MM.1S (cell line): Measurements from ENCODE around the gene MYO9B.

ENCODE experiments used
- DNase-seq: peaks from one replicate; pipeline ENCODE4 v3.0.0-alpha.2; 2015
- H2AFZ ChIP-seq: fragments of 300-600 bp; sonication (generic); 2 replicates; pipeline ENCODE4 v1.6.0; 2016; ENCODE audit warnings: antibody characterized with exemption, low read length
- H3F3A ChIP-seq: fragments of 300-600 bp; sonication (generic); 2 replicates; pipeline ENCODE4 v1.6.1; 2016; ENCODE audit warnings: mild to moderate bottlenecking, antibody characterized with exemption, low read length, moderate library complexity, mixed read lengths; ENCODE audit not compliant: insufficient read depth
- H3K27ac ChIP-seq: fragments of 300-600 bp; sonication (generic); 2 replicates; pipeline ENCODE4 v1.5.1; 2016; ENCODE audit warnings: mild to moderate bottlenecking, low read length
- H3K27me3 ChIP-seq: fragments of 300-600 bp; sonication (generic); replicated peaks from 2 replicates; pipeline ENCODE4 v1.6.0; 2016; ENCODE audit warnings: low read length; ENCODE audit not compliant: insufficient read depth
- H3K36me3 ChIP-seq: fragments of 300-600 bp; sonication (generic); replicated peaks from 2 replicates; pipeline ENCODE4 v1.6.1; 2016; ENCODE audit warnings: mild to moderate bottlenecking, low read length, mixed read lengths; ENCODE audit not compliant: insufficient read depth
- H3K4me1 ChIP-seq: fragments of 300-600 bp; sonication (generic); 2 replicates; pipeline ENCODE4 v1.6.1; 2016; ENCODE audit warnings: low read length, mixed read lengths
- H3K4me2 ChIP-seq: fragments of 300-600 bp; sonication (generic); 2 replicates; pipeline ENCODE4 v1.6.0; 2016; ENCODE audit warnings: low read depth, low read length
- H3K4me3 ChIP-seq: fragments of 300-600 bp; sonication (generic); 2 replicates; pipeline ENCODE4 v1.5.1; 2016; ENCODE audit warnings: low read length, mixed read lengths
- H3K79me2 ChIP-seq: fragments of 300-600 bp; sonication (generic); 2 replicates; pipeline ENCODE4 v1.6.1; 2016; ENCODE audit warnings: mixed run types, low read length, mixed read lengths
- H3K9ac ChIP-seq: fragments of 300-600 bp; sonication (generic); 2 replicates; pipeline ENCODE4 v1.6.1; 2016; ENCODE audit warnings: low read length, mixed read lengths
- H3K9me2 ChIP-seq: fragments of 300-600 bp; sonication (generic); replicated peaks from 2 replicates; pipeline ENCODE4 v1.6.1; 2016; ENCODE audit warnings: mild to moderate bottlenecking, low read length, mixed read lengths; ENCODE audit not compliant: insufficient read depth
- H3K9me3 ChIP-seq: fragments of 300-600 bp; sonication (generic); replicated peaks from 2 replicates; pipeline ENCODE4 v1.6.1; 2016; ENCODE audit warnings: mild to moderate bottlenecking, low read length, mixed read lengths; ENCODE audit not compliant: insufficient read depth
- H4K20me1 ChIP-seq: fragments of 300-600 bp; sonication (generic); 2 replicates; pipeline ENCODE4 v1.6.1; 2016; ENCODE audit warnings: mild to moderate bottlenecking, low read length, moderate library complexity, mixed read lengths; ENCODE audit not compliant: insufficient read depth
- EZH2 ChIP-seq: fragments of 300-600 bp; sonication (generic); optimal IDR thresholded peaks from 2 replicates; pipeline ENCODE3; 2017; ENCODE audit warnings: low read depth, mild to moderate bottlenecking, antibody characterized with exemption, low read length, mixed read lengths
- EZH2phosphoT487 ChIP-seq: fragments of 300-600 bp; sonication (generic); IDR thresholded peaks from 2 replicates; pipeline ENCODE4 v1.6.1; 2018; ENCODE audit warnings: antibody characterized with exemption, low read length
- TF ChIP-seq, protein P1 (sequence below): fragments of 300-600 bp; sonication (generic); IDR thresholded peaks from 2 replicates; pipeline ENCODE4 v1.5.1; 2016; ENCODE audit warnings: antibody characterized with exemption, low read length, mixed read lengths

The MYO9B gene

DNA sequence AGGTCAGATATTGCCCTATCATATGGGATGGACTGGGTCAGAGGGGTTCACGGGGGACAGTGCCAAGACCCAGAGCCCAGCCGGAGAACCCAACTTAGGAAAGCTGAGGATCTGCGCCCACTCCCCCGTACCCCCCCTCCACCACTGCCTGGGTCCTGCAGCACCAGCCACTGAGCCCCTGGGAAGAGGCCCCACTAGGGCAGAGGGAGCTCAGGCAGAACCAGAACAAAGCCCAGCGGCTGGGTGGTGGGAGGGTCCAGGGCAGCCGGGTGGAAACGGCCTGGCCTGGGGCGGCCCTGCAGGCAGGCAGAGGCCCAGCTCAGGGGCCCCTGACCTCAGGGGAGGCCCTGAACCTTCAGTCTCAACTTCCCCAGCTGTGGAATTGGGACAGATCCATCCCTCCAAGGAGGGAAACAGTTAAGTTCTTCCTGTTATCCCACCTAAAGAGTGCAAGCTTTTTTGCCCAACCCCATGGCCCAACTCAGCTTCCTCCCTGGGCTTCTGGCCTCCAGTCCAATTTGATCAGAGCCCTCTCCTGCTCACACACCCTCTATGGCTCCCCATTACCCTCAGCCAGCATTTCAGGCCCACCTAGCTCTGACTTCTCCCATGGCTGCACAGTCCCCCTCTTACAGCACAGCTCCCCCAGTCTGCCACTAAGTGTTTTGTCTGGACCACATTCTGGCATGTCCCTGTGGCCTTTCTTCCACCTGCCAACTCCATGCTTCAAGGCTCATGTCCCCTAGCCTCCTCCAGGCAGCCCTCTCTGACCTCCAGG, 167.0 kb downstream of the MYO9B start:
- Histone ChIP-seq H3K4me2 (no peak overlapping the region), H3K9ac (no peak overlapping the region), H3K27ac (no peak overlapping the region), H3K4me1 (peaks cover 13% of the 10 kb centered on the region; the same call in 1 of the 2 replicates), H3K9me3 (no peaks in the 10 kb centered on the region), H3F3A (peaks cover 7% of the 10 kb centered on the region; the same call in 1 of the 2 replicates), H3K27me3 (no peaks in the 10 kb centered on the region), H3K79me2 (peaks cover 16% of the 10 kb centered on the region), H2AFZ (no peak overlapping the region), H3K36me3 (no peaks in the 10 kb centered on the region), H3K9me2 (no peaks in the 10 kb centered on the region), H4K20me1 (no peaks in the 10 kb centered on the region), H3K4me3 (no peak overlapping the region)
- no peak for TF ChIP-seq EZH2
- TF ChIP-seq, protein P1, sequence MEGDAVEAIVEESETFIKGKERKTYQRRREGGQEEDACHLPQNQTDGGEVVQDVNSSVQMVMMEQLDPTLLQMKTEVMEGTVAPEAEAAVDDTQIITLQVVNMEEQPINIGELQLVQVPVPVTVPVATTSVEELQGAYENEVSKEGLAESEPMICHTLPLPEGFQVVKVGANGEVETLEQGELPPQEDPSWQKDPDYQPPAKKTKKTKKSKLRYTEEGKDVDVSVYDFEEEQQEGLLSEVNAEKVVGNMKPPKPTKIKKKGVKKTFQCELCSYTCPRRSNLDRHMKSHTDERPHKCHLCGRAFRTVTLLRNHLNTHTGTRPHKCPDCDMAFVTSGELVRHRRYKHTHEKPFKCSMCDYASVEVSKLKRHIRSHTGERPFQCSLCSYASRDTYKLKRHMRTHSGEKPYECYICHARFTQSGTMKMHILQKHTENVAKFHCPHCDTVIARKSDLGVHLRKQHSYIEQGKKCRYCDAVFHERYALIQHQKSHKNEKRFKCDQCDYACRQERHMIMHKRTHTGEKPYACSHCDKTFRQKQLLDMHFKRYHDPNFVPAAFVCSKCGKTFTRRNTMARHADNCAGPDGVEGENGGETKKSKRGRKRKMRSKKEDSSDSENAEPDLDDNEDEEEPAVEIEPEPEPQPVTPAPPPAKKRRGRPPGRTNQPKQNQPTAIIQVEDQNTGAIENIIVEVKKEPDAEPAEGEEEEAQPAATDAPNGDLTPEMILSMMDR = no peak
- TF ChIP-seq EZH2phosphoT487 = no peak
- no peak for DNase-seq

- DNase-seq = no peak
- H2AFZ ChIP-seq = no peak overlapping the region
- H3K27ac ChIP-seq = no peak overlapping the region
- H3K36me3 ChIP-seq = no peaks in the 10 kb centered on the region
- no peak overlapping the region for H3K4me3 ChIP-seq
- no peaks in the 10 kb centered on the region for H3K9me2 ChIP-seq
- H3F3A ChIP-seq = peaks cover 7% of the 10 kb centered on the region; the same call in 1 of the 2 replicates
- peaks cover 16% of the 10 kb centered on the region for H3K79me2 ChIP-seq
- H3K4me2 ChIP-seq = no peak overlapping the region
- H3K9ac ChIP-seq = no peak overlapping the region
- H3K27me3 ChIP-seq = no peaks in the 10 kb centered on the region
- no peaks in the 10 kb centered on the region for H4K20me1 ChIP-seq
- TF ChIP-seq, protein P1 = no peak
- TF ChIP-seq EZH2phosphoT487 = no peak
- no peak for TF ChIP-seq EZH2
- H3K9me3 ChIP-seq = no peaks in the 10 kb centered on the region
- H3K4me1 ChIP-seq = peaks cover 13% of the 10 kb centered on the region; the same call in 1 of the 2 replicates
Measured at GRCh38 chr19:17243211-17243829, 167.7 kb downstream of the MYO9B start.

DNA sequence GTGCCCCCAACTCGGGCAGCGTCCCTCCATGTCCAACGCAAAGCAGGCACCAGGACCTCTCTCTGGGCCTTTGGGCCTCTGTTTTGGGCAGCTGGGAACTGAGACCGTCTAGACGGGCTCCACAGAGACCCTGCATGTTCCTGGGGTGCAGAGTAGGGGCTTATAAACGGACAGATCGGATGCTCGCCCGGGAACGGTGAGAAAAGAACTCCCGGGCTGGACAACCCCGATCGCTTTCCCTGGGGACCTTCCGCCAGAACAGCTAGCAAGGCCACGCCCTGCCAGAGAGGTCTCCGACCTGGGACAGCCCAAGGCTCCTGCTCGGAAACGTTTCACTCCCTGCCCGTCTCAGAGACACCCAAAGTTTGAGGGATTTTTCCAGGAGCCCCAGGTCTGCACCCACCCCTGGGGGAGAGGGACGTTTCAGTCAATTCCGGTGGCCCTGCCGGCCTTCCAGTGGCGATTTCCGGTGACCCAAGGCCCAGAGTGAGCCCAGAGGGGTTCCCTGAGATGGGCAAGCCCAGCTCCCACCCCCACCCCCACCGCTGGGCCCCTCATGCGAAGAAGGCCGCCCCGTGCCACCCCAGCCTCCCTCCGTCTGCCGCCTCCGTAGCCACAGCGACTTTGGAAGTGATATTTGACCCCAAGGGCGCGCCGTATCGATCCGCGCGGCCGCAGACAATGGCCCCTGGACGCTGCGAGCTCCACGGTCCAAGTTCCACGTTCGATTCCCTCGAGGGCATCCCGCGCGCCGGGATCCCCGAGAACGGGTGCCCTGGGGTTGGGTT, 168.4 kb downstream of the MYO9B start:
- peaks cover 13% of the 10 kb centered on the region; the same call in 1 of the 2 replicates for H3K4me1 ChIP-seq
- H4K20me1 ChIP-seq = no peaks in the 10 kb centered on the region
- no peaks in the 10 kb centered on the region for H3K9me3 ChIP-seq
- no peak overlapping the region for H3K9ac ChIP-seq
- peak overlapping the region; percentile 49; the same call in 1 of the 2 replicates for H3K4me3 ChIP-seq
- H3K79me2 ChIP-seq = peaks cover 16% of the 10 kb centered on the region
- peaks cover 7% of the 10 kb centered on the region; the same call in 1 of the 2 replicates for H3F3A ChIP-seq
- no peaks in the 10 kb centered on the region for H3K9me2 ChIP-seq
- peak overlapping the region; percentile 82 for H3K4me2 ChIP-seq
- no peak for DNase-seq
- no peak for TF ChIP-seq EZH2phosphoT487
- TF ChIP-seq, protein P1 = no peak
- TF ChIP-seq EZH2 = no peak
- H3K27me3 ChIP-seq = no peaks in the 10 kb centered on the region
- no peak overlapping the region for H3K27ac ChIP-seq
- H2AFZ ChIP-seq = no peak overlapping the region
- H3K36me3 ChIP-seq = no peaks in the 10 kb centered on the region
